ENCODE results near the gene ALK.

DNA sequence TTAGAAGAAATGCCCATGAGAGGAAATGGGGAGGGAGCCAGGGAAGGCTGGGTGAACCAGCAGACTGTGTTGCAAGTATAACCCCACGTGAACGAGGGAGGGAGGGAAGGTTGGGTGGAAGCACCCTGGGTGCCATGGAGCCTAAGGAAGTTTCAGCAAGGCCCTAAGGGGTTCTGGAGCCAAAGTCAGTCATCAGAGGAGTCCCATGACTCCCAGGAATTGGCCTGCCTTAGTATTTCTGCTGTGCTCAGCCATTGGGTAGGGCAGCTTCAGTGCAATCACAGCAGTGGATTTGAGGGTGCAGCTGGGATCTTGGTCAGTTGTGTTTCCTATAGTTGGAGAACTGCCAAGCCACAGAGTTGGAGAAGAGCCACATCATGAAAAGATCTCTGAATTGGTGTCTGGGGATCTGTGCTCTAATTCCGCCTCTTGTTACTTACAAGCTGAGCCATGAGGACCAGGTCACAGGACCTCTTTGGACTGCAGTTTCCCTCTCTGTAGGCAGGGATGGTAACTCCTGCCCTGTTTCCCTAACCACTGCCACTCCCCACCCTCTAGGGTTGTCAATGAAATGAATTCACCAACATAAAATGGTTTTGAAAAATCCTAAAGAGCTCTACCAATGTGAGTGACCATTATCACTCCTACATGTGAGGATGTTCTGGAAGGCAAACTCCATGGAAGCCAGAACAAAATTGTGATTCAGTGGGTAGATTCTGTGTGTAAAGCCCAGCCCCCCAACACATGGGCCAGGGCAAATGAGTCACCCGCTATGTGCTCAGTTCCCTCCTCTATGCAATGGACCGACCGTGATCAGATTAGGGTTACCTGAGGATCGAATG lies 697.3 kb downstream of the ALK start:
- TF ChIP-seq, protein P1, sequence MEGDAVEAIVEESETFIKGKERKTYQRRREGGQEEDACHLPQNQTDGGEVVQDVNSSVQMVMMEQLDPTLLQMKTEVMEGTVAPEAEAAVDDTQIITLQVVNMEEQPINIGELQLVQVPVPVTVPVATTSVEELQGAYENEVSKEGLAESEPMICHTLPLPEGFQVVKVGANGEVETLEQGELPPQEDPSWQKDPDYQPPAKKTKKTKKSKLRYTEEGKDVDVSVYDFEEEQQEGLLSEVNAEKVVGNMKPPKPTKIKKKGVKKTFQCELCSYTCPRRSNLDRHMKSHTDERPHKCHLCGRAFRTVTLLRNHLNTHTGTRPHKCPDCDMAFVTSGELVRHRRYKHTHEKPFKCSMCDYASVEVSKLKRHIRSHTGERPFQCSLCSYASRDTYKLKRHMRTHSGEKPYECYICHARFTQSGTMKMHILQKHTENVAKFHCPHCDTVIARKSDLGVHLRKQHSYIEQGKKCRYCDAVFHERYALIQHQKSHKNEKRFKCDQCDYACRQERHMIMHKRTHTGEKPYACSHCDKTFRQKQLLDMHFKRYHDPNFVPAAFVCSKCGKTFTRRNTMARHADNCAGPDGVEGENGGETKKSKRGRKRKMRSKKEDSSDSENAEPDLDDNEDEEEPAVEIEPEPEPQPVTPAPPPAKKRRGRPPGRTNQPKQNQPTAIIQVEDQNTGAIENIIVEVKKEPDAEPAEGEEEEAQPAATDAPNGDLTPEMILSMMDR (IDR thresholded peaks at IDR 0.05; ENCODE audit: low read length), result no peak
- TF ChIP-seq EZH2 (optimal IDR thresholded peaks at IDR 0.05; ENCODE audit: low read depth, low read length) (no peak), EZH2phosphoT487 (IDR thresholded peaks at IDR 0.05; ENCODE audit: low read length) (no peak)
